OCI-M1 (cell line): ENCODE measurements around the gene COL20A1.

Experiments used
- DNase-seq: peaks from one replicate; lab custom pipeline; 2025; lab: John Stamatoyannopoulos, UW

The COL20A1 gene

GRCh38 chr20:63261060-63261794, 31.8 kb upstream of the COL20A1 start:
- no peak for DNase-seq

GRCh38 chr20:63261795-63262528, 31.0 kb upstream of the COL20A1 start:
- DNase-seq, result no peak

GRCh38 chr20:63262836-63263235, 30.1 kb upstream of the COL20A1 start:
- DNase-seq, result no peak

GRCh38 chr20:63264000-63264399, 29.0 kb upstream of the COL20A1 start:
- DNase-seq, result peak; percentile 15

GRCh38 chr20:63264519-63264918, 28.5 kb upstream of the COL20A1 start:
- no peak for DNase-seq

GRCh38 chr20:63265891-63266515, 27.0 kb upstream of the COL20A1 start:
- DNase-seq, result no peak

GRCh38 chr20:63267691-63268090, 25.3 kb upstream of the COL20A1 start:
- no peak for DNase-seq

- DNase-seq, result no peak
Observed at GRCh38 chr20:63268256-63268655, 24.7 kb upstream of the COL20A1 start.

- DNase-seq, result no peak
Observed at GRCh38 chr20:63268671-63269439, 24.1 kb upstream of the COL20A1 start.

GRCh38 chr20:63269724-63270123, 23.3 kb upstream of the COL20A1 start:
- DNase-seq, result no peak

- no peak for DNase-seq
Observed at GRCh38 chr20:63270606-63271325, 22.2 kb upstream of the COL20A1 start.

- DNase-seq, result peak; percentile 93
Observed at GRCh38 chr20:63272105-63273058, 20.6 kb upstream of the COL20A1 start, which contains the start of gene ARFGAP1. Gene ARFGAP1 (plus strand): TSS chr20:63272813. CDS start chr20:63275581, 2,768 bp downstream.

GRCh38 chr20:63273059-63273579, 19.9 kb upstream of the COL20A1 start:
- no peak for DNase-seq

- peak; percentile 44 for DNase-seq
Observed at GRCh38 chr20:63273635-63274380, 19.2 kb upstream of the COL20A1 start.

GRCh38 chr20:63274381-63275228, 18.4 kb upstream of the COL20A1 start:
- no peak for DNase-seq

GRCh38 chr20:63275825-63276224, 17.2 kb upstream of the COL20A1 start:
- no peak for DNase-seq

GRCh38 chr20:63276956-63277355, 16.0 kb upstream of the COL20A1 start:
- DNase-seq, result no peak
